Measurements from ENCODE around the gene UBXN11. TPM values are rescaled to one million over a fixed set of nuclear protein-coding genes. Genes with fewer than 3 reads are reported as not detected.
A peak's percentile ranks its signal among the peaks of the same experiment; 100 is the strongest.

Gene UBXN11, protein sequence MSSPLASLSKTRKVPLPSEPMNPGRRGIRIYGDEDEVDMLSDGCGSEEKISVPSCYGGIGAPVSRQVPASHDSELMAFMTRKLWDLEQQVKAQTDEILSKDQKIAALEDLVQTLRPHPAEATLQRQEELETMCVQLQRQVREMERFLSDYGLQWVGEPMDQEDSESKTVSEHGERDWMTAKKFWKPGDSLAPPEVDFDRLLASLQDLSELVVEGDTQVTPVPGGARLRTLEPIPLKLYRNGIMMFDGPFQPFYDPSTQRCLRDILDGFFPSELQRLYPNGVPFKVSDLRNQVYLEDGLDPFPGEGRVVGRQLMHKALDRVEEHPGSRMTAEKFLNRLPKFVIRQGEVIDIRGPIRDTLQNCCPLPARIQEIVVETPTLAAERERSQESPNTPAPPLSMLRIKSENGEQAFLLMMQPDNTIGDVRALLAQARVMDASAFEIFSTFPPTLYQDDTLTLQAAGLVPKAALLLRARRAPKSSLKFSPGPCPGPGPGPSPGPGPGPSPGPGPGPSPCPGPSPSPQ
- polyA plus RNA-seq (2013, experiment 1 of 2) = 14.9 TPM
- 13.6 TPM for polyA plus RNA-seq (2013, experiment 2 of 2)

GRCh38 chr1:26306290-26307229 lies at the start of gene UBXN11:
Gene UBXN11, minus strand, starts transcription at chr1:26306636. Its CDS starts 3,753 bp downstream, at chr1:26302883.
- H3K9ac ChIP-seq (ENCODE audit: low read depth, low read length, poor library complexity) = peak within 1 kb of the TSS; percentile 97
- peak within 1 kb of the TSS; percentile 94 for H3K18ac ChIP-seq (ENCODE audit: low read length)
- peak within 1 kb of the TSS; percentile 8 for H3K23ac ChIP-seq (ENCODE audit: low read depth, low read length, poor library complexity)
- no peak within 1 kb of the TSS for H3K4ac ChIP-seq (ENCODE audit: low read length)
- no peak within 1 kb of the TSS for H3K27ac ChIP-seq (replicated peaks; ENCODE audit: low read length)
- no peak within 1 kb of the TSS for H4K8ac ChIP-seq (ENCODE audit: low read depth, low read length)
- peak; percentile 93 for DNase-seq (ENCODE audit: low spot score)
- no peak within 1 kb of the TSS for H2AK5ac ChIP-seq (ENCODE audit: low read depth, low read length)
- peaks cover 3% of the 10 kb centered on the region for H3K79me1 ChIP-seq (ENCODE audit: low read depth, low read length)
- H3K27me3 ChIP-seq (ENCODE audit: control insufficient read depth in 3 of 3, insufficient read depth in 3 of 3, low read depth in 1 of 3, low read length in 3 of 3) = no peaks in the 10 kb centered on the region
- H2BK15ac ChIP-seq (ENCODE audit: low read length) = peak within 1 kb of the TSS; percentile 64
- peak within 1 kb of the TSS; percentile 78 to 90 for H3K4me3 ChIP-seq (ENCODE audit: low read length in 2 of 2)
- H2BK120ac ChIP-seq (ENCODE audit: low read depth, low read length) = no peak within 1 kb of the TSS
- no peak within 1 kb of the TSS for H3K14ac ChIP-seq (ENCODE audit: low read length)
- no peak within 1 kb of the TSS for H4K91ac ChIP-seq (ENCODE audit: low read depth, low read length, poor library complexity)
- H3K4me2 ChIP-seq (ENCODE audit: insufficient read depth, low read length, poor library complexity, severe bottlenecking) = peak within 1 kb of the TSS; percentile 92
- WGBS, 2 donors (ENCODE audit: extremely low coverage in 2 of 2, insufficient read length in 2 of 2, insufficient replicate concordance in 1 of 2) = no CpG with 5 or more reads among the region's 51 CpGs
- no peak within 1 kb of the TSS for H2BK5ac ChIP-seq (ENCODE audit: low read length)
- no peaks in the 10 kb centered on the region for H3K9me3 ChIP-seq (replicated peaks in 1 of 2; ENCODE audit: control insufficient read depth in 2 of 2, insufficient read depth in 1 of 2, low read depth in 1 of 2, low read length in 2 of 2)
- H2AFZ ChIP-seq (ENCODE audit: low read length) = peak within 1 kb of the TSS; percentile 92
- peaks cover 5% of the 10 kb centered on the region in 2 donors for H3K4me1 ChIP-seq (ENCODE audit: control insufficient read depth in 2 of 2, insufficient read depth in 1 of 2, low read depth in 1 of 2, low read length in 2 of 2)
- H2BK12ac ChIP-seq (ENCODE audit: low read length) = no peak within 1 kb of the TSS
- H3K36me3 ChIP-seq (replicated peaks in 1 of 2; ENCODE audit: control insufficient read depth in 2 of 2, insufficient read depth in 2 of 2, low read length in 2 of 2) = no peaks in the 10 kb centered on the region

GRCh38 chr1:26356106-26356505 lies 49.7 kb upstream of the UBXN11 start:
- H3K23ac ChIP-seq (ENCODE audit: low read depth, low read length, poor library complexity) = no peak overlapping the region
- no peak overlapping the region for H3K9ac ChIP-seq (ENCODE audit: low read depth, low read length, poor library complexity)
- no peaks in the 10 kb centered on the region for H3K79me1 ChIP-seq (ENCODE audit: low read depth, low read length)
- H3K4me3 ChIP-seq (ENCODE audit: low read length in 2 of 2) = no peak overlapping the region
- H2AK5ac ChIP-seq (ENCODE audit: low read depth, low read length) = peak overlapping the region; percentile 47
- H3K4me2 ChIP-seq (ENCODE audit: insufficient read depth, low read length, poor library complexity, severe bottlenecking) = no peak overlapping the region
- H3K9me3 ChIP-seq (replicated peaks in 1 of 2; ENCODE audit: control insufficient read depth in 2 of 2, insufficient read depth in 1 of 2, low read depth in 1 of 2, low read length in 2 of 2) = no peaks in the 10 kb centered on the region
- H4K8ac ChIP-seq (ENCODE audit: low read depth, low read length) = no peak overlapping the region
- peaks cover 46 to 51% of the 10 kb centered on the region in 2 donors for H3K4me1 ChIP-seq (ENCODE audit: control insufficient read depth in 2 of 2, insufficient read depth in 1 of 2, low read depth in 1 of 2, low read length in 2 of 2)
- peaks cover 0 to 11% (median 0%) of the 10 kb centered on the region in 3 experiments for H3K27me3 ChIP-seq (ENCODE audit: control insufficient read depth in 3 of 3, insufficient read depth in 3 of 3, low read depth in 1 of 3, low read length in 3 of 3)
- no CpG with 5 or more reads among the region's 5 CpGs for WGBS, 2 donors (ENCODE audit: extremely low coverage in 2 of 2, insufficient read length in 2 of 2, insufficient replicate concordance in 1 of 2)
- no peak overlapping the region for H2AFZ ChIP-seq (ENCODE audit: low read length)
- H3K27ac ChIP-seq (replicated peaks; ENCODE audit: low read length) = no peak overlapping the region
- no peak for DNase-seq (ENCODE audit: low spot score)
- H2BK15ac ChIP-seq (ENCODE audit: low read length) = no peak overlapping the region
- H3K18ac ChIP-seq (ENCODE audit: low read length) = peak overlapping the region; percentile 57
- no peaks in the 10 kb centered on the region for H3K36me3 ChIP-seq (replicated peaks in 1 of 2; ENCODE audit: control insufficient read depth in 2 of 2, insufficient read depth in 2 of 2, low read length in 2 of 2)
- H4K91ac ChIP-seq (ENCODE audit: low read depth, low read length, poor library complexity) = no peak overlapping the region
- H3K4ac ChIP-seq (ENCODE audit: low read length) = no peak overlapping the region
- H2BK120ac ChIP-seq (ENCODE audit: low read depth, low read length) = no peak overlapping the region
- no peak overlapping the region for H2BK5ac ChIP-seq (ENCODE audit: low read length)
- H3K14ac ChIP-seq (ENCODE audit: low read length) = no peak overlapping the region
- peak overlapping the region; percentile 3 for H2BK12ac ChIP-seq (ENCODE audit: low read length)

GRCh38 chr1:26354972-26355371 lies 48.5 kb upstream of the UBXN11 start:
- DNase-seq (ENCODE audit: low spot score) = no peak
- no peak overlapping the region for H3K27ac ChIP-seq (replicated peaks; ENCODE audit: low read length)
- no peaks in the 10 kb centered on the region for H3K79me1 ChIP-seq (ENCODE audit: low read depth, low read length)
- no peaks in the 10 kb centered on the region for H3K9me3 ChIP-seq (replicated peaks in 1 of 2; ENCODE audit: control insufficient read depth in 2 of 2, insufficient read depth in 1 of 2, low read depth in 1 of 2, low read length in 2 of 2)
- no peak overlapping the region for H3K23ac ChIP-seq (ENCODE audit: low read depth, low read length, poor library complexity)
- H4K91ac ChIP-seq (ENCODE audit: low read depth, low read length, poor library complexity) = no peak overlapping the region
- H2AK5ac ChIP-seq (ENCODE audit: low read depth, low read length) = peak overlapping the region; percentile 61
- WGBS, 2 donors (ENCODE audit: extremely low coverage in 2 of 2, insufficient read length in 2 of 2, insufficient replicate concordance in 1 of 2) = no CpG with 5 or more reads among the region's 9 CpGs
- peak overlapping the region; percentile 65 for H3K9ac ChIP-seq (ENCODE audit: low read depth, low read length, poor library complexity)
- no peak overlapping the region for H3K4me3 ChIP-seq (ENCODE audit: low read length in 2 of 2)
- H2AFZ ChIP-seq (ENCODE audit: low read length) = no peak overlapping the region
- peak overlapping the region; percentile 72 for H2BK120ac ChIP-seq (ENCODE audit: low read depth, low read length)
- H2BK5ac ChIP-seq (ENCODE audit: low read length) = peak overlapping the region; percentile 49
- H4K8ac ChIP-seq (ENCODE audit: low read depth, low read length) = no peak overlapping the region
- H3K4ac ChIP-seq (ENCODE audit: low read length) = no peak overlapping the region
- no peak overlapping the region for H3K14ac ChIP-seq (ENCODE audit: low read length)
- H2BK15ac ChIP-seq (ENCODE audit: low read length) = peak overlapping the region; percentile 65
- peak overlapping the region; percentile 90 for H3K18ac ChIP-seq (ENCODE audit: low read length)
- H3K4me1 ChIP-seq (ENCODE audit: control insufficient read depth in 2 of 2, insufficient read depth in 1 of 2, low read depth in 1 of 2, low read length in 2 of 2) = peaks cover 54 to 57% of the 10 kb centered on the region in 2 donors
- peaks cover 0 to 2% (median 0%) of the 10 kb centered on the region in 3 experiments for H3K27me3 ChIP-seq (ENCODE audit: control insufficient read depth in 3 of 3, insufficient read depth in 3 of 3, low read depth in 1 of 3, low read length in 3 of 3)
- no peak overlapping the region for H2BK12ac ChIP-seq (ENCODE audit: low read length)
- H3K4me2 ChIP-seq (ENCODE audit: insufficient read depth, low read length, poor library complexity, severe bottlenecking) = no peak overlapping the region
- H3K36me3 ChIP-seq (replicated peaks in 1 of 2; ENCODE audit: control insufficient read depth in 2 of 2, insufficient read depth in 2 of 2, low read length in 2 of 2) = no peaks in the 10 kb centered on the region
